Neural cell (in vitro differentiated cells): ENCODE data around the gene CCL19.

Source experiments
- EZH2 ChIP-seq: fragments of 200-600, 300-800 bp; shearing (Covaris generic), sonication (generic); IDR thresholded peaks from 2 replicates; pipeline ENCODE4 v1.6.1; 2014; ENCODE audit warnings: antibody characterized with exemption, low read length, borderline replicate concordance, mild to moderate bottlenecking; ENCODE audit not compliant: insufficient read depth, poor library complexity, severe bottlenecking
- TF ChIP-seq, protein P1 (sequence below): fragments of 450-650 bp; IDR thresholded peaks from 2 replicates; pipeline ENCODE4 v1.5.1; 2014; ENCODE audit warnings: antibody characterized with exemption, mild to moderate bottlenecking, moderate library complexity; ENCODE audit not compliant: poor library complexity, severe bottlenecking

DNA sequence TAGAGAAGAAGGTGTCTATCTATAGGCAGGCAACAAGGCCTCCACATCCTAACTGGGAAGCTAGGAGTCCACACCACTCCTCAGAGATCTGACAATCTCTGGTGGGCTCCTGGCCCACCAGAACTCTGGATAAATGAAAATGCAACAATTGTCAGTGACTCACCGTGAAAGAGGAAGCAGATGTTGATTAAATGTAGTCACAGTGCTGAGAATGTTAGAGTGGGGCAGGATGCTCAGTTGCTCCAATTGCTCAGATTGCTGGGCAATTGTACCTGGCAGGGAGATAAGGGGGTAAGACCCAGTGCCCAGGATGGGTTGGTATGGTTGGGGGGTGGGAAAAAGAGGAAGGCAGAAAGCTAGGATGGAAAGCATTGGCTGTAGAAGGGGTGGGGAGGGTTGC, 4.3 kb downstream of the CCL19 start:
- TF ChIP-seq, protein P1, sequence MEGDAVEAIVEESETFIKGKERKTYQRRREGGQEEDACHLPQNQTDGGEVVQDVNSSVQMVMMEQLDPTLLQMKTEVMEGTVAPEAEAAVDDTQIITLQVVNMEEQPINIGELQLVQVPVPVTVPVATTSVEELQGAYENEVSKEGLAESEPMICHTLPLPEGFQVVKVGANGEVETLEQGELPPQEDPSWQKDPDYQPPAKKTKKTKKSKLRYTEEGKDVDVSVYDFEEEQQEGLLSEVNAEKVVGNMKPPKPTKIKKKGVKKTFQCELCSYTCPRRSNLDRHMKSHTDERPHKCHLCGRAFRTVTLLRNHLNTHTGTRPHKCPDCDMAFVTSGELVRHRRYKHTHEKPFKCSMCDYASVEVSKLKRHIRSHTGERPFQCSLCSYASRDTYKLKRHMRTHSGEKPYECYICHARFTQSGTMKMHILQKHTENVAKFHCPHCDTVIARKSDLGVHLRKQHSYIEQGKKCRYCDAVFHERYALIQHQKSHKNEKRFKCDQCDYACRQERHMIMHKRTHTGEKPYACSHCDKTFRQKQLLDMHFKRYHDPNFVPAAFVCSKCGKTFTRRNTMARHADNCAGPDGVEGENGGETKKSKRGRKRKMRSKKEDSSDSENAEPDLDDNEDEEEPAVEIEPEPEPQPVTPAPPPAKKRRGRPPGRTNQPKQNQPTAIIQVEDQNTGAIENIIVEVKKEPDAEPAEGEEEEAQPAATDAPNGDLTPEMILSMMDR, result no peak
- TF ChIP-seq EZH2, result no peak
